ENCODE data around the gene EXOSC3. TPM values are rescaled to one million over a fixed set of nuclear protein-coding genes. Genes with fewer than 3 reads are reported as not detected.

The EXOSC3 gene
- total RNA-seq = 24.3 and 28.6 TPM in 2 replicates

DNA sequence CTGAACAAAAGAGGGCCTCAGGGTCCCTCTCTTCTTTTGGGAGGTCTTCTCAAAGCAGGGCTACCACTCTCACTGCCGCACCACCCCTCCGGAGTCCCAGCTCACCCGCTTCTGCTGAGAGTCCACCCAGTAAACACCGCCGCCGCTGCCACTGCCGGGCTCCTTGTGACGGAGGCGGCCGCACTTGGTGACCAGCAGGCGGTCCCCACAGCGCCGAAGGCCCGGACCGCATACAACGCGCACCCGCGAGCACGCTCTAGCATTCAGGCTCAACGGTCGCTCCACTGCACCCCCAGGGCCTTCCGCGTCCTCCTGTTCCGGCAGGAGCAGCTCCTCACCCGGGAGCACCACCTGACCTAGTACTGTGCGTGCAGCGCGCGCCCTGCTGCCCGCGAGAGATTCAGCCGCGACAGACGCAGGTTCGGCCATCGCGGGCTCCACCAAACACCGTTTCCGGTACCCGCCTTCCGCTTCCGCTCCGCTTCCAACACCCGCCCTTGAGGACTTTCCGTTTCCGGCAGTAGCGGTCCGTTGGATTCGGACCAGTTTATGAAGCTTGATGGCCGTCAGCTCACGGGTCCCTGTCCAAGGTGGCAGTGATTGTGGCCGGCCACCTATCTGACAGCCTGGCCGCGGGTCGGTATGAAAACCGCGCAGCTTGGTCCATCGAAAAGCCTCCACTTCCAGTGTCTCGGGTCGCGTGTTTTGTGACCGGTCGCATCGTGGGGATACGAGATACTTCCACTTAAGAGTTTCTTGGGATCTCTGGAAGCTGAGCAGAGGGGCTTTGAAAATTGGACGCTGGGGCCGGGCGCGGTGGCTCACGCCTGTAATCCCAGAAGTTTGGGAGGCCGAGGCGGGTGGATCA is at the start of gene EXOSC3:
TSS of gene EXOSC3 (minus strand) at position 449 of the 868 bp plus-strand sequence. CDS start at position 429, 20 bp downstream.

DNA sequence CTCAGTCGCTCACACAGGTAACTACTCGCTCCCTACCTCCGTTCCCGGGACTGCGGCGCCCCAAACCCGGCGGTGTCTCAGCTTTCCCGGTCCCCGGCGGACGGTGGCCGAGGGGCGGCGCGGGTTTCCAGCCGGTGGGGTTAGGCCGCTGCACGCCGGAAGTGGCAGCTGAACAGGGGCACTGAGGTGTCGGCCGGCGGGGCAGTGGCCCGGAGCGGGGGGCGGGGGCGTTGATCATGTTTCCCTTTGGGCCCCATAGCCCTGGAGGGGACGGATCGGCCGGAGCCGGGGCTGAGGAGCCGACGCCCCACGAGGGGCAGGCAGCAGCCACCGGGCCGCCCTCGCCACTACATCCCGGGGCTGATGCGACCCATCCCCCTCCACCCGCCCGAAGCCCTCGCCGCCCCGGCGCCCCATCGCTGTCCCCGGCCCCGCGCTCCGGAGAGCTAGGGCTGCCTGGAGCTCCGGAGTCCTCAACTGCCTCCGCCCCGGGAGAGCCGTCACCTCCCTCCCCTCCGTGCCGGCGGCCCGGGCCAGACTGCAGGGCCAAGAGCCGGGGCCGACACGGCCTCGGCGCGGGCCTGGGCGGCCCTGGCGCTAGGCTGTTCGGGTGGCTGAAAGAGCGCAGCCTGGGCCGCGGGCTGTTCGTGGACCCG is 15.9 kb upstream of the EXOSC3 start, which contains the start of gene DCAF10:
TSS of gene DCAF10 (plus strand) at position 167 of the 656 bp plus-strand sequence. CDS start at position 237, 70 bp downstream.

DNA sequence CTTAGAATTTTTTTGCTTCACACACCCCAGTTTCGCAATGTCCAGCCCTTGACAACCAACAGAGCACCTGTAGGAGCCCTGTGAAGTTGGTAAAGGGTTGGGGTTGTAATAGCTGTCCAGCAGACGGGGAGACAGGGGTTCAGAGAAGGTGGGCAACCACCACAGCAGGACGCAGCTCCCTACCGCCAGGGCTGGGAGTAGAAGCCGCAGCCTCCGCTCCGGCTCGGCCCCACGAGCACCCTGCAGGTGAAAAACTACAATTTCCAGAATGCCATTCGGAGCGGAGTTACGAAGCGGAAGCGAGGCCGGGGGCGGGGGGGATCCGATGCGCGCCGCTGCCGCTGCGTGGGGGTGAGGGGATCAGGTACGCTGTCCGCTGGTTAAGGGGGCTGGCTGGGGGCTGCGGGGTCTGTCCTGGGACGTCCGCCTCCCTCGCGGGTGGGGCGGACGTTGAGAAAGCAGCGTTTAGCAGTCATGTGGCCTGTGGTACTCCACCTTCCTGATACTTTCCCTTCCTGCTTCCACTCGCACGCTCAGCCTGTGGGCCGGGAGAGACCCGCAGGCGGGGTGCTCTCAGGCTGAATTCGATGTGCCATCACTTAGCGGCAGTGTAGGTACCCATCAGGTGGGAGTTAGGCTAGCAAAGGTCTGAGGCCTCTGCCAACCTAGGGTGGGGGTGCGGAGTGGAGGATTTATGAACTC is 31.2 kb downstream of the EXOSC3 start, which contains the start of gene TRMT10B:
TSS of gene TRMT10B (plus strand) at position 317 of the 702 bp plus-strand sequence. CDS start 8,127 bp downstream, outside the sequence.

Other genes with a start within 250 kb of the EXOSC3 start
- gene FBXO10, start 208.7 kb downstream of the EXOSC3 start, total RNA-seq = 13.1 and 22.9 TPM in 2 replicates
- gene TOMM5, start 192.5 kb downstream of the EXOSC3 start, total RNA-seq = 163 and 166 TPM in 2 replicates
- under 0.01 and 0.05 TPM in 2 replicates for gene FRMPD1, start 134.1 kb downstream of the EXOSC3 start, total RNA-seq
- gene TRMT10B, start 31.3 kb downstream of the EXOSC3 start, total RNA-seq = 3.6 and 3.8 TPM in 2 replicates
- 20.8 and 48.9 TPM in 2 replicates for gene DCAF10, start 15.7 kb upstream of the EXOSC3 start, total RNA-seq
- gene SLC25A51, start 119.1 kb upstream of the EXOSC3 start, total RNA-seq = 88.5 and 93.8 TPM in 2 replicates

All from smooth muscle cell of the umbilical artery (primary cell).